HT-29 (cell line): Measurements from ENCODE around the gene HNF1A. TPM values are rescaled to one million over a fixed set of nuclear protein-coding genes. Genes with fewer than 3 reads are reported as not detected.
A peak's percentile ranks its signal among the peaks of the same experiment; 100 is the strongest.
"Not testable (repeated sequence)": the region's sequence is repeated elsewhere in the genome, so short reads cannot be mapped to it uniquely, and the experiment has no call there.

Experiments
- DNase-seq: peaks from one replicate; pipeline ENCODE4 v3.0.0-alpha.2; 2015; ENCODE audit warnings: low spot score
- total RNA-seq: library from RNA; depleted of rRNA; stranded (reverse); fragments of >200 nt; shearing (Covaris generic); gene quantifications from 2 replicates; pipeline ENCODE4 v1.2.3, GENCODE V29; 2014; rRNA removed

The HNF1A gene
- total RNA-seq = 31.1 and 41.7 TPM in 2 replicates

- peak; percentile 73 for DNase-seq
Observed at GRCh38 chr12:120978296-120979219, at the start of gene HNF1A. Gene HNF1A, plus strand, starts transcription at chr12:120978543. Its CDS starts 226 bp downstream, at chr12:120978769.

- peak; percentile 92 for DNase-seq
Observed at GRCh38 chr12:120928864-120929652, 49.3 kb upstream of the HNF1A start.

GRCh38 chr12:120930032-120930431 lies 48.3 kb upstream of the HNF1A start:
- no peak for DNase-seq

- no peak for DNase-seq
Observed at GRCh38 chr12:120932058-120932457, 46.3 kb upstream of the HNF1A start.

GRCh38 chr12:120932956-120933526 lies 45.3 kb upstream of the HNF1A start:
- no peak for DNase-seq

GRCh38 chr12:120933786-120934185 lies 44.6 kb upstream of the HNF1A start:
- DNase-seq = no peak

- DNase-seq = no peak
Observed at GRCh38 chr12:120936197-120936596, 42.1 kb upstream of the HNF1A start.

GRCh38 chr12:120938496-120938895 lies 39.8 kb upstream of the HNF1A start:
- DNase-seq = no peak

GRCh38 chr12:120939523-120939922 lies 38.8 kb upstream of the HNF1A start:
- no peak for DNase-seq

GRCh38 chr12:120940006-120940405 lies 38.3 kb upstream of the HNF1A start:
- DNase-seq = no peak

GRCh38 chr12:120940799-120941198 lies 37.5 kb upstream of the HNF1A start:
- DNase-seq = no peak

GRCh38 chr12:120941412-120941811 lies 36.9 kb upstream of the HNF1A start:
- DNase-seq = no peak

GRCh38 chr12:120941846-120942405 lies 36.4 kb upstream of the HNF1A start:
- DNase-seq = no peak

GRCh38 chr12:120943482-120943881 lies 34.9 kb upstream of the HNF1A start:
- DNase-seq = no peak

- peak; percentile 74 for DNase-seq
Observed at GRCh38 chr12:120944645-120945217, 33.6 kb upstream of the HNF1A start.

GRCh38 chr12:120945516-120945915 lies 32.8 kb upstream of the HNF1A start:
- DNase-seq = not testable (repeated sequence)

- DNase-seq = not testable (repeated sequence)
Observed at GRCh38 chr12:120950260-120950799, 28.0 kb upstream of the HNF1A start.

- DNase-seq = no peak
Observed at GRCh38 chr12:120950807-120951206, 27.5 kb upstream of the HNF1A start.

- peak; percentile 53 for DNase-seq
Observed at GRCh38 chr12:120955232-120955631, 23.1 kb upstream of the HNF1A start.

- peak; percentile 39 for DNase-seq
Observed at GRCh38 chr12:120956579-120957300, 21.6 kb upstream of the HNF1A start.
